ENCODE results near the gene DDX42. TPM values are rescaled to one million over a fixed set of nuclear protein-coding genes. Genes with fewer than 3 reads are reported as not detected.
A peak's percentile ranks its signal among the peaks of the same experiment; 100 is the strongest.
"Not testable (repeated sequence)": the region's sequence is repeated elsewhere in the genome, so short reads cannot be mapped to it uniquely, and the experiment has no call there.

Gene DDX42
- total RNA-seq, 2 experiments from 2014 or later: 105 to 107 TPM

- no peak for DNase-seq
- H3K4me1 Mint-ChIP-seq: peaks cover 28% of the 10 kb centered on the region
- H3K4me3 Mint-ChIP-seq: no peak overlapping the region
- no peaks in the 10 kb centered on the region for H3K27me3 Mint-ChIP-seq
- peaks cover 23% of the 10 kb centered on the region for H3K36me3 Mint-ChIP-seq
- H3K9me3 Mint-ChIP-seq: no peaks in the 10 kb centered on the region
- H3K27ac Mint-ChIP-seq: no peak overlapping the region
These were observed 63.5 kb downstream of the DDX42 start for GRCh38 chr17:63837480-63837879.

- Mint-ChIP-seq H3K4me3 (no peak overlapping the region), H3K27ac (peak overlapping the region; percentile 75), H3K27me3 (no peaks in the 10 kb centered on the region), H3K4me1 (peaks cover 28% of the 10 kb centered on the region), H3K9me3 (no peaks in the 10 kb centered on the region), H3K36me3 (peaks cover 22% of the 10 kb centered on the region)
- DNase-seq: no peak
These were observed 64.1 kb downstream of the DDX42 start for GRCh38 chr17:63837962-63838600.

- Mint-ChIP-seq H3K4me1 (peaks cover 30% of the 10 kb centered on the region), H3K4me3 (peak overlapping the region; percentile 43), H3K27ac (peak overlapping the region; percentile 54), H3K9me3 (no peaks in the 10 kb centered on the region), H3K36me3 (peaks cover 20% of the 10 kb centered on the region), H3K27me3 (no peaks in the 10 kb centered on the region)
- DNase-seq: no peak
These were observed 64.7 kb downstream of the DDX42 start for GRCh38 chr17:63838631-63839171.

GRCh38 chr17:63840591-63841349 is 66.8 kb downstream of the DDX42 start:
- DNase-seq: no peak
- Mint-ChIP-seq H3K9me3 (no peaks in the 10 kb centered on the region), H3K4me3 (peak overlapping the region; percentile 90), H3K27me3 (no peaks in the 10 kb centered on the region), H3K4me1 (peaks cover 26% of the 10 kb centered on the region), H3K36me3 (peaks cover 13% of the 10 kb centered on the region), H3K27ac (peak overlapping the region; percentile 91)

- Mint-ChIP-seq H3K4me3 (peak overlapping the region; percentile 90), H3K27ac (peak overlapping the region; percentile 91), H3K27me3 (no peaks in the 10 kb centered on the region), H3K36me3 (peaks cover 11% of the 10 kb centered on the region), H3K4me1 (peaks cover 26% of the 10 kb centered on the region), H3K9me3 (no peaks in the 10 kb centered on the region)
- no peak for DNase-seq
These were observed 67.6 kb downstream of the DDX42 start for GRCh38 chr17:63841350-63842172.

GRCh38 chr17:63842173-63842539 is 68.2 kb downstream of the DDX42 start:
- peaks cover 26% of the 10 kb centered on the region for H3K4me1 Mint-ChIP-seq
- DNase-seq: no peak
- H3K4me3 Mint-ChIP-seq: peak overlapping the region; percentile 90
- no peaks in the 10 kb centered on the region for H3K27me3 Mint-ChIP-seq
- H3K9me3 Mint-ChIP-seq: no peaks in the 10 kb centered on the region
- H3K36me3 Mint-ChIP-seq: peaks cover 11% of the 10 kb centered on the region
- H3K27ac Mint-ChIP-seq: peak overlapping the region; percentile 91

- H3K9me3 Mint-ChIP-seq: peaks cover 2% of the 10 kb centered on the region
- peak within 1 kb of the TSS; percentile 90 for H3K4me3 Mint-ChIP-seq
- no peaks in the 10 kb centered on the region for H3K27me3 Mint-ChIP-seq
- peaks cover 11% of the 10 kb centered on the region for H3K36me3 Mint-ChIP-seq
- peak within 1 kb of the TSS; percentile 93 for H3K27ac Mint-ChIP-seq
- peaks cover 28% of the 10 kb centered on the region for H3K4me1 Mint-ChIP-seq
- DNase-seq: peak; percentile 99
These were observed 68.8 kb downstream of the DDX42 start, which contains the start of gene SMARCD2 for GRCh38 chr17:63842540-63843386. Gene SMARCD2, minus strand, starts transcription at chr17:63842685. Its CDS starts 11 bp downstream, at chr17:63842674.

GRCh38 chr17:63843387-63843888 is 69.5 kb downstream of the DDX42 start:
- H3K4me3 Mint-ChIP-seq: peak overlapping the region; percentile 90
- H3K4me1 Mint-ChIP-seq: peaks cover 32% of the 10 kb centered on the region
- H3K36me3 Mint-ChIP-seq: peaks cover 16% of the 10 kb centered on the region
- not testable (repeated sequence) for H3K9me3 Mint-ChIP-seq, DNase-seq, H3K27me3 Mint-ChIP-seq
- peak overlapping the region; percentile 93 for H3K27ac Mint-ChIP-seq

- no peaks in the 10 kb centered on the region for H3K27me3 Mint-ChIP-seq
- DNase-seq: no peak
- H3K27ac Mint-ChIP-seq: peak overlapping the region; percentile 93
- H3K9me3 Mint-ChIP-seq: peaks cover 13% of the 10 kb centered on the region
- peak overlapping the region; percentile 90 for H3K4me3 Mint-ChIP-seq
- H3K4me1 Mint-ChIP-seq: peaks cover 34% of the 10 kb centered on the region
- peaks cover 17% of the 10 kb centered on the region for H3K36me3 Mint-ChIP-seq
These were observed 70.1 kb downstream of the DDX42 start for GRCh38 chr17:63843910-63844677.

- Mint-ChIP-seq H3K27ac (no peak overlapping the region), H3K36me3 (peaks cover 14% of the 10 kb centered on the region), H3K27me3 (peaks cover 4% of the 10 kb centered on the region), H3K4me1 (peaks cover 33% of the 10 kb centered on the region), H3K4me3 (no peak overlapping the region), H3K9me3 (peaks cover 14% of the 10 kb centered on the region)
- no peak for DNase-seq
These were observed 71.5 kb downstream of the DDX42 start for GRCh38 chr17:63845509-63845908.

- DNase-seq: no peak
- Mint-ChIP-seq H3K27me3 (peaks cover 4% of the 10 kb centered on the region), H3K36me3 (peaks cover 6% of the 10 kb centered on the region), H3K9me3 (peaks cover 14% of the 10 kb centered on the region), H3K4me1 (peaks cover 25% of the 10 kb centered on the region), H3K27ac (no peak overlapping the region), H3K4me3 (no peak overlapping the region)
These were observed 73.7 kb downstream of the DDX42 start for GRCh38 chr17:63847525-63848249.

- Mint-ChIP-seq H3K27me3 (peaks cover 4% of the 10 kb centered on the region), H3K4me1 (peaks cover 21% of the 10 kb centered on the region), H3K4me3 (peak overlapping the region; percentile 80), H3K9me3 (peaks cover 14% of the 10 kb centered on the region), H3K27ac (peak overlapping the region; percentile 95), H3K36me3 (peaks cover 6% of the 10 kb centered on the region)
- DNase-seq: peak; percentile 96
These were observed 75.1 kb downstream of the DDX42 start for GRCh38 chr17:63848834-63849689.
